Measurements from ENCODE around the gene UGT1A4.

UGT1A4 gene

GRCh38 chr2:233814056-233814835 is 95.7 kb downstream of the UGT1A4 start:
- DNase-seq: no peak

GRCh38 chr2:233815861-233816260 is 97.3 kb downstream of the UGT1A4 start:
- no peak for DNase-seq

GRCh38 chr2:233816334-233816733 is 97.8 kb downstream of the UGT1A4 start:
- no peak for DNase-seq

DNA sequence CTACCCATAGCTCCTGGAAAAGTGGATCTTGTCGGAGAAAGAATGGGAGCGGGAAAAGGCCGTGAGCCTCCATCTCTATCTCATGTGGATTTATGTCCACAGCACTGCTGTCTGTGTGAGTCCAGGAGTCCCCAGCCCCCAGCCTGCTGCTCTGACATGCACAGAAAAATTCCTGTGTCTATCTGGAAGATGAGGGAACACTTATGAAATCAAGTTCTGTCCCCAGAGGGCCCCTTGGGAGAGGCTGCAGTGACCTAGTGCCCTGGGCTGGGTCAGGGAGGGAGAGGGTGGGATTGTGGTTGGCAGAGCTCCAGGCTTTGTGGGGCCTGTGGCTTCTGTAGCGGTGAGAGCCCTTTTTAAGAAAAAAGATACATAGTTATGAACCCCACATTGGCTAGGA is 98.2 kb downstream of the UGT1A4 start:
- DNase-seq: no peak

DNA sequence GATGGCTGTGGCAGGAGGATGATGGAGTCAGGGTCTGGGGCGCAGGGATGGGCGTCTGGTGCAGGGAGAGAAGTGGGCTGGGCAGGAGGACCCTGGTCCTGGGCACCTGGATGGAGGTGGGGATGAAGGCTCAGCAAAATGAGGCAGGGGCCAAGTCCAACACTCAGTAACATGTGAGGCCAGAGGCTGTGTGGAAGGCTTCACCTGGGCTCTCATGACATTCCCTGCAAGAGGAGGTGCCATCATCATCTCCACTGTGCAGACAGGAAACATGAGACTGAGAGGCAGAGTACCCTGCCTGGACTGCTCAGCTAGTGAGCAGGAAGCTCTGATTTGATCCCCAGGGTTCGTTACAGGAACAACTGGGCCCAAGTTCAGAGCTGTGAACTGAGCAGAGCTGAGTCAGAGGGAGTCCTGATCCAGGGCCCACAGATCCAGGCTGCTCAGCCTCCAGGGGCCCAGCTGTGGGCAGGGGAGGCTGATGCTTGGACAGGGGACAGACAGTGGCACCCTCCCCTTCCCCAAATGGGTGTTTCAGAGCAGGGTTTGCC is 98.9 kb downstream of the UGT1A4 start:
- DNase-seq: no peak

GRCh38 chr2:233817995-233818638 is 99.6 kb downstream of the UGT1A4 start:
- no peak for DNase-seq

DNA sequence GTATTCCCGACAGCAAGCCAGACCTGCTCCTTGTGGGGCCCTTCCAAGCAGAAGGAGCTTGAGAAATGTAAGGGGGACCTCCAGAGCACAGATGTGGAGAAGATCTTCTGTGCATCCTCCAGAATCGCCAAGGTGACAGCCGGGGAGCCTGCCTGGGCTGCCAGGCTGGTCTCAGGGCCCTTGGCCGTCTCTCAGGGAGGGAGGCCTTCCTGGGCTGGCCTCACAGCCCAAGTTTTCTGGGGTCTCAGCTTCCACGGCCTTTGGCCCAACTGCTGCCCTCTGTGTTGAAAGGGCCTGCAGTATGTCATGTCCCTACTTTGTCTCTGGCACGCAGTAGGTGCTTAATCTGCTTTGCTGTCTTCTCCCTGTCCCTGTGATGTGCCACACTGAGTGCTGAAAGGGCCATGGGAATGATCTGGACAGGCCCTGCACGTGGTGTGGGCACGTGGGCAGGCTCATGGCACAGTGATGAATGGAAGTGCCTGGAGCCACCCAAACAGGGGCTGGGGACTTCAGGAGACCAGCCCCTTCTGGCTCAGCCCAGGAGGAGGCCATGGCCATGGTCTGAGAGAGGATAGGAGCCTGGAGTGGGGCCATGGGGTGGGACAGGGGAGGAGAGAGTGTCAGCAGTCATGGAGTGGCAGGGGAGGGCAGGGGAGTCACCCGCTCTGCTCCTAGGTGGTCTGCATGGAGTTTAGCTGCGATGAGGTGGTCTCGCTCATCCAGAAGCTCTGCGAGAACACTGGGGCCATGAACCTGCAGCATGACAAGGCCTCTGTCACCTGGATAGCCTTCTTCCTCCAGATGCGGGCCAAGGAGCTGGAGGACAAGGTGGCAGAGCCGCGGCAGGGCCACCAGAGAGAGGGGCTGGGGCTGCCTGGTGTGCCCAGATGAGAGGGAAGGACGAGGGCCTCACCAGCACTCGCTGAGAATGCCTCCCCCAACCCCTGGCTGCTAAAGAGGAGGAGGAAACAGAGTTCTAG is 100.4 kb downstream of the UGT1A4 start:
- DNase-seq: no peak

GRCh38 chr2:233819884-233820773 is 101.6 kb downstream of the UGT1A4 start:
- DNase-seq: no peak

DNA sequence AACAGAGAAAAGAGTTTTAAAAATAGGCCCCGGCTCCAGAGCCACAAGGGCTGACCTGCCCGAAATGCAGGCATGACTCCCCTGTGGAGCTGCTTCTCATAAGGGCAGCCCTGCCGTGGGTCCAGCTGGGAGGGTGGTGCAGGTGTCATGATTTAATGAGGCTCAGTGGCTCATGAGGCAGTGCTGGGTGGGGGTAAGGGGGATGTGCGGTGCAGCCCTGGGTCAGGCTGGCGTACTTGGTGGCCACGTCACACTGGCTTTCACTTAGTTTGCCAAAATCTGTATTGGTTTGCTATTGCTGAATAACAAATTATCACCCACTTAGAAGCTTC is 102.2 kb downstream of the UGT1A4 start:
- DNase-seq: no peak

DNA sequence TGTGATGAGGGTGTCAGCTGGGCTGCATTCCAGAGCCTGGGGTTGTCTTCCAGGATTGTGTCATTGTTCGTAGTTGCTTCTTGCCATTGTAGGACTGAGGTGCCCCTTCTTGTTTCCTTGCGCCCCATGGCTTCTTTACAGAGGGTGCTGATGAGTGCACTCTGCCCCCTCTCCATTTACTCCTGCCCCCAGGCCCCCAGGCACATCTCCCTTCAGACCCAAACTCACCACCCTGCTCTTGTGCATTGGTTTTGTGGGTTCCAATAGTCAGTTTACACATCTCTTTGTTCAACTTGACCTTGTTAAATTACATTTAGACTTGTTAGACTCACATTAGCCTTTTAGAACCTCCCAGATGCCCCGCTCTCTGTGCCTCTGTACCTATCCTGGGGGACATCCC is 102.7 kb downstream of the UGT1A4 start:
- DNase-seq: no peak

DNA sequence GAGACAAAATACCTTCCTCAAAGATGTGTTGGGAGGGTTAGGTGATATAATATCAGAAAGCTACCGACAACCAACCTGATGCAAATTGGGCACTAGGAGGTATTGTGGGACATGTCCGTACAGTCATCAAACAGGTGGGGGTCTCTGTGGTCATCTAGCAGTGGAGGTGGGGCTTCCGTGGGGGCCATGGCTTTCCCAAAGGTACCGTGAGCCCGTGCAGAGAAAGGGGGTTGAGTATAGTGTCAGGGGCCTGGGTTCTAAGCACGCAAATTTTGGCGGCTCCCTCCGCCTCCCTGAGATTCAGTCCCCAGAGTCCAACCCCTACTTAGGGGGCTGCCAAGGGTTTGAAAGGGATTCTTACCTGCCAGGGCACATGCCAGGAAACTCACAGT is 103.2 kb downstream of the UGT1A4 start:
- no peak for DNase-seq

GRCh38 chr2:233822101-233822771 is 103.7 kb downstream of the UGT1A4 start:
- DNase-seq: no peak
